GM21786 (cell line): Measurements from ENCODE around the gene HKDC1.

Experiments
- ATAC-seq: cut with Tn5 transposase; IDR thresholded peaks from one replicate; pipeline ENCODE4 v1.9.1; 2021; ENCODE audit not compliant: unreplicated experiment

The HKDC1 gene

DNA sequence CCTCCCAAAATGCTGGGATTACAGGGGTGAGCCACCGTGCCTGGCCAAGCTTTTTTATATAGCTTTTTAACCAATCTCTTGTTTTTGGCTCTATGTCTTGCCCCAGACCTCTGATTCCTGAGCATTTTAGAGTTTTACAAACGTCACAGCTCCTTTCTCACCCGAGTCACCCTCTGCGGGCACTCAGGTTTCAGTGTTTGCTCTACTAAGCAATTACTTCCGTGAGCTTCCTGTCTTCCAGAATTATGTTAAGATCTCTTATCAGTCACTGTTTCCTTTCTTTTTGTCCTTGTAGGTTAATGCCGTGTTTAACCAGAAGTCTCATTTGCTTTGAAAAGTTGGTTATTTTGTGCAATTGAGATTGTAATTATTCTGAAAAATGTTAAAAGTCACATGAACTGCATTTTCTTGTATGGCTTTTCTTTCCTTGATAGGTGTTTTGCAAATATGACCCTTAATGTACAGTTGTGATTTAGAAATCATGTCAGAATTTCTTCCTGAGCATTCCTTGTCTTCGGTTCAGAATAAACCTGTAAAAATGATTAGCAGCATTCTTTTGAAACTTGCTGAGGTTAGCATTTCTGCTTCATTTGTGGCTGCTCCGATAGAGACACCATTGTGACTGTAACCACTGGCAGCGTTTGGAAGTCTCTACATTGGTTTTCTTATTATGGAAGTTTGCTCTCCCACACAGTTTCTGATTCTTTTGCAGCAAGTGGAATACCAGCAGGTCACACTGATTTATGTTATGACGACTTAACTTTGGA, 4.5 kb upstream of the HKDC1 start:
- ATAC-seq = no peak

- no peak for ATAC-seq
Measured at GRCh38 chr10:69216577-69217118, 3.5 kb upstream of the HKDC1 start.

DNA sequence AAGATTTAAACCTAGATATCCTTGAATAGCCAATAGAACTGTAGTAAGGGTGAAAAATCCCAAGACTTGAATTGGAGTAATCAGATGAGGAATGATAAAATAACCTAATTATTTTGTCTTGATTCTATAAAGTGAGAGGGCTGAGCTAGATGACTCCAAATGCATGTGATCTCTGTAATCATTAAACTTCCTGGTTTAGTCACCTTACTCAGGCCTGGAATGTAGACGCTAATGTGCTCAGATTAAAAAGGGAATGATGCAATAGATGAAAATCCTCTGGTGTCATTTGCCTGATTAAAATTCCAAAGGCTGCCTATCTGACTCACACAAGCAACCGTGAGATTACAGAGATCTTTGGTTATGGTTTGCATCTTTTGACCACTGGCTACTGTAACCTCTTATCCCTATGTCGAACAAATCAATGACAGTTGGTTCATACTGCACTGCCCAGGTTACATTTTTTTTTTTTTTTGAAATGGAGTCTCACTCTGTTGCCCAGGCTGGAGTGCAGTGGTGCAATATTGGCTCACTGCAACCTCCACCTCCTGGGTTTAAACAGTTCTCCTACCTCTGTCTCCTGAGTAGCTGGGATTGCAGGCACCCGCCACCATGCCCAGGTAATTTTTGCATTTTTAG, 2.9 kb upstream of the HKDC1 start:
- no peak for ATAC-seq

- ATAC-seq = no peak
Measured at GRCh38 chr10:69218831-69219230, 1.3 kb upstream of the HKDC1 start.

GRCh38 chr10:69220507-69220906, 375 bp downstream of the HKDC1 start:
- ATAC-seq = no peak

DNA sequence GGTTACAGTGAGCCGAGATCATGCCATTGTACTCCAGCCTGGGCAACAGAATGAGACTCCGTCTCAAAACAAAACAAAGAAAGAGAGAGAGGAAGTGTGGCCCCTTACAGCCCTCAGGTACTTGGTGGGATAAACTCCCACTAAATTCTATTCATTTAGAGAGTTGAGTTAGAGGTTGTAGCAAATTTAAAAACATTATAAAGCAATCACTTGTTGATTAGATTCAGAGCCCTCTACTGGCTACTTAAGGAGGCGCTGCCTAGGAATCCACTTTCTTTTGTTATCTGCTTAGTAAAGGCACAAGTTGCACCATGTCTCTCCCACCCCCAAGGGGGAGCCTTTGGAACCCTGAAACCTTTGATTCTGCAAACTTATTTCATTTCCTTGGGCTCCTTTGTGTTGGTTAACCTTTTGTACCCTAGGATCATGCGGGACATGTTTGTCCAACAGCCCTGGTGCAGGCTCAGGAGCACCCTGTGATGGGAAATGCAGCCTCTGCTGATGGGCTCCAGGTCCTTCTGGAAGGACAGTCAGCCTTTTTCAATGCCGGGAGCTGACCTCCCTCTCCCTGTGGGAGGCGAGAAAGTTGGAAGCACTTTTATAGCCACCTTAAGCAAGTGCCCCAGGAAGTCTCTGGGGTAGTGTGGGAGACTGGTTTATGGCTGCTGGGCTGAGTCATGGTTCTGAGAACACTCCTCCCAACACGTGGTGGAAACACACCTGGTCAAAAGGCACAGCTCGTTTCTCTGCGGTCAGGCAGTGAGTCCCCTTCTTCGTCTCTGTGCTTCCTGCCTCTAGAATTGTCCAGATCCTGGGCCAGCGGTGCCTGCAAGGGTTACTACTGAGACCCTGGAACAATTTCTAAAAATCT, 2.3 kb downstream of the HKDC1 start:
- peak; percentile 94 for ATAC-seq

DNA sequence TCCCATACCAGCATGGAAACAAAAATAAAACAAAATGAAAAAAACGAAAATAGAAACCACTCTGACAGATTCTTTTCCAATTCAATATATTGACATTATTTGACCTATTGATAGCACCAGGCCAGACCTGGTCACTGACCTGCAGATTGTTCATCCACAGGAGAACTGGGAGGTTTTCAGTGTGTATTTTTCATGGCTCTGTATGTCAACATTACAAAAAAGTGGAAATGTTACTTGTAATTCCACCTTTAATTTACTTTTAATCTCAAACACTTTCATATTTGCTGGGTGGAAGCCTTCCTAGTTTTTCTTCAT, 2.9 kb downstream of the HKDC1 start:
- ATAC-seq = no peak

DNA sequence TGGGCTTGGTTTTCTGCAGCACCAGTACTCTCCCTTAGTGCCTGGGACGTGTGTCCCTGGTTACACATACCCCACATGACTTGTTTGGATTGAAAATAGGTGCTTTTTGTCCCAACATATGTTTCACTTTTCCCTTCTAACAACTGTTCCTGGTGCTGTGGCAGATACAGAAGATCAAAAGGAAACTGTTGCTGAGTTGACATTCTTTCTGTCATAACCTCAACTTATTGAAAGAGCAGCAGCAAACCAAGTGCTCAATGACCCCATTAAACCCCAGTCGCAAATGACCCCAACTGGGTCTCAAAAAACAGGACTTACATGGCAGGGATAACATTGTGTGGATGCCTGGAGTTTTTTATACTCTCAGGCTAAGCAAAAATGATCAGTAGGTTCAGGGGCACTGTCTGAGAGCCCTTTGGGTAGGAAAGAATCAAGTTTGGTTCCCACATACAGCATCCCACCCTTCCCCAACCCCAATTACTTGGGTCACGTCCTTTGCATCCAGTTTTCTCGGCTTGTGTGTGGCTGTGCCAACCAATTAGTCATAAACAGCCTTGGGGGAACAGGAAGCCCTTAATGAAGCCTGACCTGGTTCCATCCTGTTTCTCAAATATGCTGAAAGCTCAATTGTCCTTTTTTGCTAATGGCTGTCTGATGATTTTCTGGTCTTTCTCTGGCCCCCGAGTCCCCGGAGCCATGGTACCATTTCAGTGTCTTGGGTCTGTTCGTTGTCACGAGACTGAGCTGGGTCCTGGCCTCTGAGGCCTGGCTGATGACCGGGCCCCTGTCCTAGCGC, 4.9 kb downstream of the HKDC1 start:
- no peak for ATAC-seq

- ATAC-seq = no peak
Measured at GRCh38 chr10:69225681-69226080, 5.5 kb downstream of the HKDC1 start.

DNA sequence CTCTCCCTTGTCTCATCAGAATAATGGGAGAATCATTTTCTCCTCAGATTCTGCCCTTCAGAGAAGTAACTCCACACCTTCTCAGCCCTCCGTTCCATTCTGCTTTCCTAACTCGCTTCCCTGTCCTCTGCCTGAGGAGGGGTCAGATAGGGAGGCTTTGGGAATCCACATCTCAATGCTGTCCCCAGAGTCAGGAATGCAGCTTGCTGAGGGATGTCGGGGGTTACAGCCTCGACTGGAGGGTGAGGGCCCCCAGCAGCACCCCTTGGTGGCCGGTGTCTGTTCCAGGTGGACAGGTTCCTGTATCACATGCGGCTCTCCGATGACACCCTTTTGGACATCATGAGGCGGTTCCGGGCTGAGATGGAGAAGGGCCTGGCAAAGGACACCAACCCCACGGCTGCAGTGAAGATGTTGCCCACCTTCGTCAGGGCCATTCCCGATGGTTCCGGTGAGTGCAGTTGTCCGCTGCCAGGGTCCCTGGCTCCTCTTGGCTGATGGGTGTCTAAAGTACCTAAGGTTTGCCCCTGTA, 6.9 kb downstream of the HKDC1 start:
- no peak for ATAC-seq

DNA sequence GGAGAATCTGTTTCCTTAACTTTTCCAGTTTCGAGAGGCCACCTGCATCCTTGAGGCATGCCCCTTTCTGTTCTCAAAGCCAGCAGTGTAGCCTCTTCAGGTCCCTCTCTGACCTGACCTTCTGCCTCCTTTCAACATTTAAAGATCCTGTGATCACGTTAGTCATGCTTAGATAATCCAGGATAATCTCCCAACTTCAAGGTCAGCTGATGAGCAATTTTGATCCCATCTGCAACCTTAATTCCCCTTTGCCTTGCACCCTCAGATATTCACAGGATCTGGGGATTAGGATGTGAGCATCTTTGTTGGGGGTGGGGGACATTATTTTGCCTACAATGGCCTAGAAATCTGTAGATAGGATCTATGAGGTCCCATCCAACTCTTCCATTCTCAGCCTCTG, 8.0 kb downstream of the HKDC1 start:
- ATAC-seq = no peak

DNA sequence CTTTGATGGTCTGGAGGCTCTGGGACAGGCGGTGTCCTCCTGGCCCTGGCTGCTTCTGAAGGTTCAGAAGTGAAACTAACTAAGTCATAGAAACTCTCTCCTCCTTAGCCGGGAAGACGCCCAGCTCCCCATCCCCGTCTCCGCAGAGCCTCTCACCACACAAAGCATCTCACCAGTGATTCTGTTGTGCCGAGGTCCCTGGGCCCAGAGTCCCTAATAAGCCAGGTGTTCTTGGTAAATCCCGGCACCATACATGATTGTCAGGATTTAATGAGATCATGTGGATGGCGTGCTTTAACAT, 9.4 kb downstream of the HKDC1 start:
- ATAC-seq = no peak

- ATAC-seq = no peak
Measured at GRCh38 chr10:69230128-69230527, 10.0 kb downstream of the HKDC1 start.

GRCh38 chr10:69232252-69232651, 12.1 kb downstream of the HKDC1 start:
- no peak for ATAC-seq

DNA sequence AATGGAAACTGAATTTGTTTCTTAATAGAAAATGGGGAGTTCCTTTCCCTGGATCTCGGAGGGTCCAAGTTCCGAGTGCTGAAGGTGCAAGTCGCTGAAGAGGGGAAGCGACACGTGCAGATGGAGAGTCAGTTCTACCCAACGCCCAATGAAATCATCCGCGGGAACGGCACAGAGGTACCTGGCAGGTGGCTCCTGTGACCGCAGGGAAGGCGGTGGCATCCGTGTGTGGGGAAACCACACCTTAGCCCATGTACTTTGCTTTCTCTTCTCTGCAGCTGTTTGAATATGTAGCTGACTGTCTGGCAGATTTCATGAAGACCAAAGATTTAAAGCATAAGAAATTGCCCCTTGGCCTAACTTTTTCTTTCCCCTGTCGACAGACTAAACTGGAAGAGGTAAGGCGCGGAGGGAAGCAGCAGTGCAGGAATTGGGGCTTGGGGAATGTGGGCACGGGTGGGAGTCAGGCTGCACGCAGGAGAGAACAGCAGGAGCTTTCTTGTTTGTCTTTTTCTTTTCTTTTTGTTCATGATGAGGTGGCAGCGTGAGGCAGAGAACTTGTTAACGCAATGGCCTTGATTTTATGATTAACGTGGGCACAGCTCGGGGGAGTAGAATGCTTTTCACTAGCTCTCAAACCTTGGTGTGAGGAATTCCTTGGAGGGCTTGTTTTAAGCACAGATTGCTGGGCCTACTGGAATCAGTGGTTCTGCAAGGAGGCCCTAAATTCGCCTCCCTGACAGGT, 12.8 kb downstream of the HKDC1 start:
- no peak for ATAC-seq

DNA sequence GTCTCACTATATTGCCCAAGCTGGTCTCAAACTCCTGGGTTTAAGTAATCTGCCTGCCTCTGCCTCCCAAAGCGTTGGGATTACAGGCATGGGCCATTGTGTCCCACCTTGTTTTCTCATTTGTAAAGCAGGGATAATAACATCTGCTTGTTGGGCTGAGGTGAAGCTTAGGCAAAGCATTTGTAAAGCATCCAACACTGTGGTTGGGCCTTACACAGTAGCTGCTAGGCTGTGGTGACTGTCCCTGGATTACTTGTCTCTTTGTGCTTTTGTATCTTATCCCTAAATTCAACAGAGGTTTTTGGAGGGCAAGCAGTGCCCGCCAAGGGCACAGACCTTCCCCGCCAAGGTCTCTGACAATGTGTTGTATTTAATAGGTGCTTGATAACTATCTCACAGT, 14.3 kb downstream of the HKDC1 start:
- no peak for ATAC-seq

- peak; percentile 94 for ATAC-seq
Measured at GRCh38 chr10:69237528-69238159, 17.5 kb downstream of the HKDC1 start.

GRCh38 chr10:69239136-69239535, 19.0 kb downstream of the HKDC1 start:
- no peak for ATAC-seq

- no peak for ATAC-seq
Measured at GRCh38 chr10:69239816-69240434, 19.8 kb downstream of the HKDC1 start.
